Measurements from ENCODE around the gene DIPK1C.
"Not testable (repeated sequence)": the region's sequence is repeated elsewhere in the genome, so short reads cannot be mapped to it uniquely, and the experiment has no call there.

The DIPK1C gene

GRCh38 chr18:74457043-74457724, at the start of gene DIPK1C:
TSS of gene DIPK1C (minus strand) at chr18:74457308. CDS start at chr18:74457259, 49 bp downstream.
- DNase-seq (ENCODE audit: low read depth, low spot score): no peak

DNA sequence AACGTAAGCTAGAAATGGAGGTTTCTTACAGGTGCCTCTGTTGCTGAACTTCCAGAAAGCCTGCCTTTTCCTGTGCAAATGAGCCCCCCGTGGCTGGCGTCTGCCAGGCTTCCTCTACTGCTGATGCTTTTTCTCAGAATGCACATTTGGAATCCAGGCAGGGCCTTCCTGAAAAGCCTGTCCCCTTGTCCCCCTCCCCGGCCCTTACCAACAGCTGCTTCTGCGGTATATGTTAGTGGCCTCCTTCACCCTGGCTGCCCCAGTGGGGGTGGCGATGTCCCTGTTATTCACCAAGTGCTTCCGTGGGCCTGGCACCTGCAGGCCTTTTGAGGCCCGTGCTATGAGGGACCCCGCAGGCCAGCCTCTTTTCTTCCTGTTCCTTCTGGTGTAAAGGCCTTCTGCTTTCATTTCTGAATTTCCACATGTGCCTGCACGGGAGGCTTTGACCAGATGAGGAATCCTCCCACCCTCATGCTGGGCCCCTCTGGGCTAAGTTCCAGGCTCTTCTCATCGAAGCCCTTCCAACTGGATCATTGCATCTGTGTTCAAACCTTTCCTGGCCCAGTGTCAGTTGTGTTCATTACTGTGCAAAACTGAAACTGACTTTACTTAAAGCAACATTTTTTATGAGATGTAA, 49.5 kb upstream of the DIPK1C start:
- no peak for DNase-seq (ENCODE audit: low read depth, low spot score)

- DNase-seq (ENCODE audit: low read depth, low spot score): no peak
These were observed 48.7 kb upstream of the DIPK1C start for GRCh38 chr18:74505776-74506175.

GRCh38 chr18:74503137-74503536, 46.0 kb upstream of the DIPK1C start:
- DNase-seq (ENCODE audit: low read depth, low spot score): no peak

- no peak for DNase-seq (ENCODE audit: low read depth, low spot score)
These were observed 44.3 kb upstream of the DIPK1C start for GRCh38 chr18:74501386-74501785.

DNA sequence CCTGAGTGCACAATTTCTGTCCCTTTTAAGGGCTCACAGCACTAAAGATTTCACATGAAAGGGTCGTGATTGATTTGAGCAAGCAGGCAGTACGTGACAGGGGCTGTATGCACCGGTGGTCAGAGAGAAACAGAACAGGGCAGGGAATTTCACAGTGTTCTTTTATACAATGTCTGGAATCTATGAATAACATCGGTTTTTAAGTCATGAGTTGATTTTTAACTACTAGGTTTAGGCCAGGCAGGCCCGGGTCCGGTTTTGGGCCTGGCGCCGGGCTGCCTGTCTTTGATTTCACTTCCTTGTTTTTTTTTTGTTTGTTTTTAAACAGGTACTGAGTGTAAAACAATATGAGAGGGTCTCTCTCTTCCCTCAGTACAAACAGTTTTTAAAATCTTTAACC, 43.7 kb upstream of the DIPK1C start:
- not testable (repeated sequence) for DNase-seq (ENCODE audit: low read depth, low spot score)

DNA sequence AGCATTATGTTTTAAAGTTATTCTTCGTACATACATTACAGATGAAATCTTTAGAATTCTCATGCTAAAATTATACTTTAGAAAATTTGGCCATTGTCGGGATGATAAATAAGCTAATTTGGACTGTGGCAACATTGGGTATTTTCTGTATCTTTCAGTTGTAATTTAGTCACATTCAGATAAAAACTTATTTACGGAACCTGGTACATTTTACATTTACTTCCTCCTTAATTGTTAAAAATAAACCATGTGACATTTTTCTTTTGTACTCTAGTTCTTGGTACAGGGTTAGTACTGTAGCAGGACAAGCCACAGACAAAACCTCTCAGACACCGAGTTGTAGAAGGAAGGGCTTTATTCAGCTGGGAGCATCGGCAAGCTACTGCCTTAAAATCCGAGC, 43.3 kb upstream of the DIPK1C start:
- no peak for DNase-seq (ENCODE audit: low read depth, low spot score)

- no peak for DNase-seq (ENCODE audit: low read depth, low spot score)
These were observed 42.5 kb upstream of the DIPK1C start for GRCh38 chr18:74499633-74500032.

GRCh38 chr18:74498712-74499627, 41.9 kb upstream of the DIPK1C start:
- no peak for DNase-seq (ENCODE audit: low read depth, low spot score)

DNA sequence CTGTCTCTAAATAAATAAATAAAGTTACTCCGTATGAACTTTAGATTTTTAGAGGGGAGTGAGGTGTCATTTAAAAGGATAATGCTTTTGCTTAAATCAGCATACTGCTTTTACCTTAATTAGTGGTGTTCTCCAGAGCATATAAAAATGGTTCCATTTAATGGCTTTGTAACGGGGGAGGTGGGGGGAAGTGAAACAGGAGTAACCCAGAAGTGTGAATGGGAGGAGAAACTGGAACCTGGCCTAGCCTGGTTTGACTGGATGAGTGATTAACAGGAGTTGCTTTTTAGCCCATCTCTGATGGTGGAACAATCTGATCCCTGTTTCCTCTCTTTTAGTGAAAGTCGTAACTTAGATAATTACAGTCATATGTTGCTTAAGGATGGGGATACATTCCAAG, 40.7 kb upstream of the DIPK1C start:
- DNase-seq (ENCODE audit: low read depth, low spot score): no peak

DNA sequence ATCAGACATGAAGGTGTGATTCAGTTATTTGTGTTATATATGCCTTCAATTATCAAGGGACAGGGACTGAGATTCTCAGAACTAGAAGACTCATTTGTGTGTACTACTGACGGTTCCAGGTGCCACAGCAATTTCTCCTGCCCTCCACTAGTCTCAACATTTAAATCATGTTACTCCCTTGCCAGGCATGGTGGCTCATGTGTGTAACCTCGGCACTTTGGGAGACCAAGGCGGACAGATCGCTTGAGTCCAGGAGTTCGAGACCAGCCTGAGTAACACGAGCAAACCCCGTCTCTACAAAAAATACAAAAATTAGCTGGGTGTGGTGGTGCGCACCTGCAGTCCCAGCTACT, 40.2 kb upstream of the DIPK1C start:
- no peak for DNase-seq (ENCODE audit: low read depth, low spot score)

- no peak for DNase-seq (ENCODE audit: low read depth, low spot score)
These were observed 39.6 kb upstream of the DIPK1C start for GRCh38 chr18:74496508-74497323.

DNA sequence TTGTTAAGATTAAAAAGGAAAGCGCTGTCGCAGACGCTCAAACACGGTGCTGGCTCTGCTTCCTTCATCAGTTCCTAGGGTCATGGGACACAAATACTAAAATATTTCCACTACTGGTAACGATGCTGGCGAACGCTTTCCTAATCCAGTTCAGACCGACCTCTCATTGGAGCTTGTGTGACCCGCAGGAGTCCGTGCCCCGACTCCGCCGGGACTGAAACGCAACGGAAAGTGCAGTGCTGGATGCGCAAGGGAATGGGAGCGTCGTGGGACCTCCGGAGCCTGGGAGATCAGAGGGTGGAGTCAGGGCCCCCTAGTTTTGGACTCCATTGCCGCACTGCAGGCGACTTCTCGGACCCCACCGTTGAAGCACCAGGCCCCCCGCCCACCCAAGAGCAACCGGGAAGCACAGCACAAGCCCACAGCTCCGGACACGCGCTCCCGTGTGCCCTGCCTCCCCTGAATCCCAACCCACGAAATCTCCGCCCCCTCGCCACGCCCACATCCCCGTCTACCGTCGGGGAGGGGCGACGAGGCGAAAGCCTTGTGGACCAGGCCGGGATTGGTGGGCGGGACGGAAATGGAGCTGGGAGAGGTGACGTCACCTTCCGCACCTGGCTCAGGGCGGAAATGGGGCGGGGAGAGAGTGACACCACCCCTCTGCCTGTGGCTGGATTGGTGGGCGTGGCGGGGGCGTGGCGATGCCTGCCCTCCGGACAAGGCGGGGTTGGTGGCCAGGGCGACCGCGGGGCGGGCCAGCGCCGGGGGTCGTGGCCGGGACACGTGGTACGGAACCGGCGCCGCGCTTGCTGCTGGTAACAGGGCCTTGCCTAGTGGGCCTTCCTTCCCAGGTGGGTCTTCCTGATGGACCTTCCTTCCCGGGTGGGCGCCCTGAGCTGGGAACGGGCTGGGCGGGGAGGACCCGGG, 38.7 kb upstream of the DIPK1C start, which contains the start of gene CNDP2:
Gene CNDP2, plus strand, starts transcription at position 783 of the 927 bp plus-strand sequence. CDS start 3,611 bp downstream, outside the sequence.
- peak; percentile 93 for DNase-seq (ENCODE audit: low read depth, low spot score)

- no peak for DNase-seq (ENCODE audit: low read depth, low spot score)
These were observed 37.4 kb upstream of the DIPK1C start for GRCh38 chr18:74494514-74494913.

DNA sequence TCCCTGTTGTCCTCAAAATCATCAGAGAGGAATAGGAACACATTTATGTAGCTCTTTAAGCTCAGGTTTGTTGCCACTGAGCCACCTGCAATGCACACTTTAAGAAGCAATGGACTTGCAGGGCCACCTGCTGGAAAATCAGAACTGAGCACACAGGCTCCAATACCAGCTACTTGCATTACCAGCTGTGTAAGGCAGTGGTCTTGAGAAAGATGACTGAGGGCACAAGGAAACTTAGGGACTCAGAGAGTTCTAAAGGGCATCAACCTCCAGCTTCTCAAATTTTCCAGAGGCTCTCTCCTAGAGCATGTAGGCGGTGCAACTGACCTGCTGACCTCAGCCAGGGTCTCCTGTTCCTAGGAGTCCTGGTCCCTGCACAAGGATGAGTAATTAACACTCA, 36.6 kb upstream of the DIPK1C start:
- DNase-seq (ENCODE audit: low read depth, low spot score): no peak

DNA sequence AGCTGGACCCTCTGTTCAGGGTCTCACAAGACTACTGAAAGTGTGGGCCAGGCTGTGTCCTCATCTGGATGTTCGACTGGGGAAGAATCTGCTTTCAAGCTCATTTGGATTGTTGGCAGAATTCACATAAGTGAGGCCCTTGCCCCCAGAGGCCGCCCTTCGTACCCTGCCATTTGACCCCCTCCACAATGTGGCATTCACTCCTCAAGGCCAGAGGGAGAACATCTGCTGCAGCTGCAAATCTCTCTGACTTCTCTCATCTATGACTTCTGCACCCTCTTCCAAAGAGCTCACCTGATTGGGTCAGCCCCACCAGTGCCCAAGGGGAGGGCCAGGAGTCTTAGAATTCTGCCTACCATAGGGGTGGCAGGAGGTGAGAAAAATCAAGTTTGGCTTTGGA, 35.2 kb upstream of the DIPK1C start:
- no peak for DNase-seq (ENCODE audit: low read depth, low spot score)

DNA sequence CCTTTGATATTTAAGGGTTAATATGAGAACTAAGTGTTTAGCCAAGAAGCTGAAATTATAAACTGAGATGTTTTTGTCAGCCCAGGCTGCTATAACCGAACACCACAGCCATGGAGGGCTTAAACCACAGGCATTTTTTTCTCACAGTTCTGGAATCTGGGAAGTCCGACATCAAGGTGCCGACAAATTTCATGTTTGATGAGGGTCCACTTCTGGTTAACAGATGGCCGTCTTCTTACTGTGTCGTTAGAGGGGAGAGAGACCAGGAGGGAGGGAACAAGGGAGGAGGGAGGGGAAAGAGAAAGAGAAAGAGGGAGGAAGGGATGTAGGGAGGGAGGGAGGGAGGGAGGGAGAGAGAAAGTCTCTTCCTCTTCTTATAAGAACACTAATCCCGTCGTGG, 32.6 kb upstream of the DIPK1C start:
- DNase-seq (ENCODE audit: low read depth, low spot score): no peak

DNA sequence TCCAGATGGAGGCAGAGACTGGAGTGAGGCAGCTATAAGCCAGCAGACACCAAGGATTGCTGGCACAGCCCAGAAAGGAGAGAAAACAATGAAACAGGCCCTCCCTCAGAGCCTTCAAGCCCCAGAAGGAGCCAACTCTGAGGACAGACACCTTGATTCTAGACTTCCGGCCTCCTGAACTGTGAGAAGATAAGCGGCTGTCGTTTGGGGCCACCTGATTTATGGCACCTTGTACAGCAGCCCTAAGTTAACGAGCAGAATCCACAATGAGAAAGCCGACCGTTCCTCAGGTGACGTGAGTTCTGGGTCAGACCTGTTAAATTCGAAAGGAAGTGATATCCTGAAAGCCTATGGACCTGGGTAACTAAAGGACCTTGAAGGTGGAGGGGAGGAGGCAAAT, 31.8 kb upstream of the DIPK1C start:
- no peak for DNase-seq (ENCODE audit: low read depth, low spot score)

- no peak for DNase-seq (ENCODE audit: low read depth, low spot score)
These were observed 31.2 kb upstream of the DIPK1C start for GRCh38 chr18:74488354-74488753.

DNA sequence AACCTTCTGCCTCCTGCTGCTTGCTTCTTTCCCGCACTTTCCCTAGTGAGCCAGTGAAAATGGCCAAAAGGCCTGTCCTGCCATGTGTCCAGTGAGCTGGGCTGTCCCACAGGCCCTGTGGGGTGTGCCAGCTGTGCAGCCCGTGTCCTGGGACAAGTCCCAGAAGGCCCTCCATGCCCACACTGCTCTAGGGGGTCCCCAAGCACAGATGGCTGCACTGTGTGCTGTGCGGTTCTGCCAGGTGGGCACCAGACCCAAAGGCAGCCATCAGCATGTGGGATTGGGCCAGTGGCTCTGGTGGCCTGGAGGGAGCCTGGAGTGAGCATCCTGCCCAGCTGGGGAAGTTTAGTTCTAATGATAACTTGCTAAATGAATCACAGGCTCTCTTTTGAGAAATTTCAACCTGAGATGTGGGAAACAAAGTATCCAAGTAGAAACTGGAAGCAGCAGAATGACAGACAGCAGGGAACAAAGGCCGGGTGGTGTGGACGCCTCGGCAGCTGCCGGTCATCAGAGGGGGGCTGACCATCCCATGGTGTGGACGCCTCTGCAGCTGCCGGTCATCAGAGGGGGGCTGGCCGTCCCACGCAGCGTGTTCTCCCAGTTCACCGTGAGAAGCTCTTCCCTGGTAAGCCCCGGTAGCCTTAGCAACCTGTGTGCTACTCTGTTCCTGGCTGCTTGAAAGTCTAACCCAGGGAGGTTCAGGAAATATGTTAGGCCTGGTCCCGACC, 29.2 kb upstream of the DIPK1C start:
- no peak for DNase-seq (ENCODE audit: low read depth, low spot score)

Measured in smooth muscle cell of the brain vasculature (primary cell).